Activated CD8-positive, alpha-beta memory T cell treated with anti-CD3 and anti-CD28 coated beads for 1 hour (primary cell): ENCODE data around the gene SMOC1.
"Not testable (repeated sequence)": the region's sequence is repeated elsewhere in the genome, so short reads cannot be mapped to it uniquely, and the experiment has no call there.

Experiments
- DNase-seq, 2 donors: peaks; one replicate each; pipeline ENCODE4 v3.0.0-alpha.2; 2020; ENCODE audit warnings: low read depth in 1 of 2; ENCODE audit errors: extremely low read depth in 1 of 2

Gene SMOC1

GRCh38 chr14:69896972-69897371 lies 17.8 kb downstream of the SMOC1 start:
- DNase-seq: no peak

GRCh38 chr14:69900603-69901002 lies 21.4 kb downstream of the SMOC1 start:
- no peak for DNase-seq

GRCh38 chr14:69901113-69901951 lies 22.1 kb downstream of the SMOC1 start:
- DNase-seq: no peak

GRCh38 chr14:69903046-69903445 lies 23.8 kb downstream of the SMOC1 start:
- not testable (repeated sequence) for DNase-seq

- no peak for DNase-seq
Measured at GRCh38 chr14:69904246-69904645, 25.0 kb downstream of the SMOC1 start.

GRCh38 chr14:69906201-69906600 lies 27.0 kb downstream of the SMOC1 start:
- no peak for DNase-seq

GRCh38 chr14:69909826-69910550 lies 30.8 kb downstream of the SMOC1 start:
- DNase-seq: no peak

- no peak for DNase-seq
Measured at GRCh38 chr14:69910871-69911270, 31.7 kb downstream of the SMOC1 start.

- DNase-seq: no peak
Measured at GRCh38 chr14:69913686-69914085, 34.5 kb downstream of the SMOC1 start.

- no peak for DNase-seq
Measured at GRCh38 chr14:69916396-69916795, 37.2 kb downstream of the SMOC1 start.

GRCh38 chr14:69917287-69917686 lies 38.1 kb downstream of the SMOC1 start:
- DNase-seq: no peak

- DNase-seq: no peak
Measured at GRCh38 chr14:69919815-69920214, 40.6 kb downstream of the SMOC1 start.

- DNase-seq: no peak
Measured at GRCh38 chr14:69921052-69921451, 41.8 kb downstream of the SMOC1 start.

- DNase-seq: no peak
Measured at GRCh38 chr14:69922198-69922597, 43.0 kb downstream of the SMOC1 start.

- no peak for DNase-seq
Measured at GRCh38 chr14:69924201-69924600, 45.0 kb downstream of the SMOC1 start.

GRCh38 chr14:69928111-69928523 lies 48.9 kb downstream of the SMOC1 start:
- no peak for DNase-seq

- no peak for DNase-seq
Measured at GRCh38 chr14:69930780-69931379, 51.7 kb downstream of the SMOC1 start.

GRCh38 chr14:69931960-69932359 lies 52.7 kb downstream of the SMOC1 start:
- DNase-seq: no peak

- no peak for DNase-seq
Measured at GRCh38 chr14:69932391-69932790, 53.2 kb downstream of the SMOC1 start.

GRCh38 chr14:69933623-69934275 lies 54.5 kb downstream of the SMOC1 start:
- no peak for DNase-seq

GRCh38 chr14:69937367-69938081 lies 58.3 kb downstream of the SMOC1 start:
- no peak for DNase-seq
